PC-3 (cell line): ENCODE results near the gene ZFPM1.

Source experiments
- CTCF ChIP-seq: fragments of 300-600 bp; sonication (generic); conservative IDR thresholded peaks from 2 replicates; pipeline ENCODE4 v1.5.1; 2017; ENCODE audit warnings: antibody characterized with exemption, low read depth, mild to moderate bottlenecking, low read length
- EZH2 ChIP-seq: fragments of 300-600 bp; sonication (generic); IDR thresholded peaks from one replicate; pipeline ENCODE4 v1.6.1; 2017; ENCODE audit warnings: antibody characterized with exemption, mild to moderate bottlenecking, low read length; ENCODE audit not compliant: unreplicated experiment
- EZH2phosphoT487 ChIP-seq: fragments of 300-600 bp; sonication (generic); IDR thresholded peaks from 2 replicates; pipeline ENCODE4 v1.6.1; 2018; ENCODE audit warnings: mild to moderate bottlenecking, antibody characterized with exemption, low read length, borderline replicate concordance

GRCh38 chr16:88487124-88487432, 34.0 kb downstream of the ZFPM1 start:
- TF ChIP-seq EZH2 (no peak), CTCF (no peak), EZH2phosphoT487 (no peak)
